ENCODE data around the gene KRTAP10-10.
"Not testable (repeated sequence)": the region's sequence is repeated elsewhere in the genome, so short reads cannot be mapped to it uniquely, and the experiment has no call there.

The KRTAP10-10 gene

GRCh38 chr21:44627181-44627822 is 9.9 kb upstream of the KRTAP10-10 start:
- not testable (repeated sequence) for DNase-seq

DNA sequence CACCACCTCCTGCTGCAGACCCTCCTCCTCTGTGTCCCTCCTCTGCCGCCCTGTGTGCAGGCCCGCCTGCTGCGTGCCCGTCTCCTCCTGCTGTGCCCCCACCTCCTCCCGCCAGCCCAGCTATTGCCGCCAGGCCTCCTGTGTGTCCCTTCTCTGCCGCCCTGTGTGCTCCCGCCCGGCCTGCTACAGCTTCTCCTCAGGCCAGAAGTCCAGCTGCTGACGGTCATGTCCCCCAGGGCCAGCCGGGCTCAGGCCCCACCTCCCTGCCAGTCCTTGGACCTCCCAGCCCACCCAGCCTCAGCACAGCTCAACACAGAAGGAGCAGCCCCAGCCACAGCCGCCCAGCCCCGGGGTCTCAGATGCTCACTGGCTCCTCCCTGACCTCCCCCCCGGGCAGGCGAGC is 9.3 kb upstream of the KRTAP10-10 start:
- DNase-seq, result not testable (repeated sequence)

- no peak for DNase-seq
These were observed 8.3 kb upstream of the KRTAP10-10 start for GRCh38 chr21:44628707-44629391.

DNA sequence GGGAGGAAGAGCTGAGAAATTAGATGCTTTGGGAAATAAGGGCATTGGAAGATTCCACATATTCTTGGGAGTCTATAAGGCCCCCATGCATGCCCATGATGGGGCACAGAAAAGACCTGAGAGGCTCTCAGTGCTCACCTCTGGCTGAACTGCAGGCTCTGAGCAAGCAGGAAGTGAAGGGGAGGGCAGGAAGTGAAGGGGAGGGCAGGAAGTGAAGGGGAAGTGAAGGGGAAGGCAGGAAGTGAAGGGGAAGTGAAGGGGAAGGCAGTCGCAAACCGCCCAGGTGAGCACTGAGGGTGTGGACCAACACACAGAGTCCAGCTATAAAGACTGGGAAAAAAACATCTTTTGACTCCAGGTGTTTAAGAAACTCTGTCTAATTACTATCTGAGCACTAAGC is 6.7 kb upstream of the KRTAP10-10 start:
- peak; percentile 12 for DNase-seq

DNA sequence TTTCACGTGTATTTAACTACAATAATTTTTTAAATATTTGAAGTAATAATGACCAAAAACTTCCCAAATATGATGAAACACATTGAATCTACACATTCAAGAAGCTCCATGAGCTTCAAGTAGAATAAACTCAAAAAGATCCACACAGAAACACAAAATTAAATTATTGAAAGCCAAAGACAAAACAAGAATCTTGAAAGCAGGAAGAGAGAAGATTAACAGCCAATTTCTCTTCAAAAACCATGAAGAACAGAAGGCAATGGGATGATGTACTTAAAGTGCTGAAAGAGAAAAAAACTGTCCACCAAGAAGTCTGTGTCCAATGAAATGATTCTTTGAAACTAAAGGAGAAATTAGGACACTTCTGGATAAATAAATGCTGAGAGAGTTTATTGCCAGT is 5.1 kb upstream of the KRTAP10-10 start:
- DNase-seq, result no peak

GRCh38 chr21:44636209-44637017 is 743 bp upstream of the KRTAP10-10 start:
- DNase-seq, result no peak

DNA sequence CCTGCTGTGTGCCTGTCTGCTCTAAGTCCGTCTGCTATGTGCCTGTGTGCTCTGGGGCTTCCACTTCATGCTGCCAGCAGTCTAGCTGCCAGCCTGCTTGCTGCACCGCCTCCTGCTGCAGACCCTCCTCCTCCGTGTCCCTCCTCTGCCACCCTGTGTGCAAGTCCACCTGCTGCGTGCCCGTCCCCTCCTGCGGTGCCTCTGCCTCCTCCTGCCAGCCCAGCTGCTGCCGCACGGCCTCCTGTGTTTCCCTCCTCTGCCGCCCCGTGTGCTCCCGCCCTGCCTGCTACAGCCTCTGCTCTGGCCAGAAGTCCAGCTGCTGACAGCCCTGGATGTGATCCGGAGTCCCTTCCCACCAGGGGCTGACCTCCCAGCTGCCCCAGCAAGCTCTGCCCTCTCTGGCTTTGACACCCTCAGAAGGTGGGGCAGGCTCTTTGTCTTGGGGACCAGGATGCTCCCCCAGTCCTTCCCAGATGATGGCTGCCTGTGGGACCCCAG is 744 bp downstream of the KRTAP10-10 start:
- DNase-seq, result not testable (repeated sequence)

DNA sequence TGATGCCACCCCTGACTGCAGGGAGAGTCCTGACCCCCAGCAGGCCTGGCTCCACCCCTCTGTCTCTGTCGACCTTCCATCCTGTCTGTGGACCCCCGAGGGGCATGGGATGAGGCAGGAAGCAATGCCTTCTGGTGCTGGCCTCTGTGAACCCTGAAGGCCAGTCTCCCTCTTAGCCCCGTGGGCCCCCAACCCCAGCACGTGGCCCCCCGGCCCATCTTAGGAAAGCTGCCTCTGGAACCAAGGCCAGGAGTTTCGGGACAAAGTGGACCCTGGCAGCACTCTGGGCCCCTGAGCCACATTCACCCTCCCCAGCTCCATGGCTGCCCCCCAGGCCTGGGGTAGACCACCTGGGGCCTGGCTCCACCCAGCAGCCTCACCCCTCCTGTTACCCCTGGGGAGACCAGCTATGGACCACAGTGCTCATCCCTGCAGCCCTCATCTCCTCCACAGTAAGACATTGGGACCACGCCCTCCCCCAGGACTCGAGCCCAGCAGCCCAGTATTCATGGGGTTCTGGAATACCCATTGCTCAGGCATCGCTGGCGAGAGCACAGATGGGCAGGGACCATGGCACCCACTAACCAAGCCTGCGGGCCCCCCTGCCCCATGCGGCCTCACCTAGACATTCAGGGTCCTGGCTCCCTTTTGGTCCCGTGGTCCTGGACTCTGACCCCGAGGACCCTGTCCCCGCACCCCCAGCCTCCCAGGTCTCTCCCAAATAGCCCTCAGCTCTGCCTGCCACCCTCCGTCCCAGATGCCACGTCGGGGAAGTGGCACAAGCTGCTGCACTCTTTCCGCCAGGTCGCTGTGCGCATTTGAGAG is 1.6 kb downstream of the KRTAP10-10 start:
- not testable (repeated sequence) for DNase-seq

GRCh38 chr21:44639331-44639655 is 2.1 kb downstream of the KRTAP10-10 start:
- no peak for DNase-seq

DNA sequence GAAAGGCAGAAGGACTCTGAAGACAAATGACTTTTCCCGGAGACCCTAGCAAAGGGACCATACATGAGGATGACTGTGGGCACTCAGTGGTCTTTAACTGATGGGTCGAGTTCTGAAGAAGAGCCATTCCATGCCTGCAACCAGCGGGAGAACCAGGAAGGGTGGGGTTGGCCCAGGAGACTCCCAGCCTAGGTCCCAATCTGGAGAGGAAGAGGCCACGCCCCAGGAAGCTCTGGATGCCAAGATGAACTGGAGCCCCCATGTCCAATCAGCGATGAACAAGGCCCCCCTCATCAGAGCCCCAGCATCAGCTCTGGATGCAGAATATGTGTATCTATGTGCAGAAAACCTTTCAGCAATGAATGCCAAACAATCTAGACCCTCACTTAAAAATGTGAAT is 3.6 kb downstream of the KRTAP10-10 start:
- DNase-seq, result no peak

DNA sequence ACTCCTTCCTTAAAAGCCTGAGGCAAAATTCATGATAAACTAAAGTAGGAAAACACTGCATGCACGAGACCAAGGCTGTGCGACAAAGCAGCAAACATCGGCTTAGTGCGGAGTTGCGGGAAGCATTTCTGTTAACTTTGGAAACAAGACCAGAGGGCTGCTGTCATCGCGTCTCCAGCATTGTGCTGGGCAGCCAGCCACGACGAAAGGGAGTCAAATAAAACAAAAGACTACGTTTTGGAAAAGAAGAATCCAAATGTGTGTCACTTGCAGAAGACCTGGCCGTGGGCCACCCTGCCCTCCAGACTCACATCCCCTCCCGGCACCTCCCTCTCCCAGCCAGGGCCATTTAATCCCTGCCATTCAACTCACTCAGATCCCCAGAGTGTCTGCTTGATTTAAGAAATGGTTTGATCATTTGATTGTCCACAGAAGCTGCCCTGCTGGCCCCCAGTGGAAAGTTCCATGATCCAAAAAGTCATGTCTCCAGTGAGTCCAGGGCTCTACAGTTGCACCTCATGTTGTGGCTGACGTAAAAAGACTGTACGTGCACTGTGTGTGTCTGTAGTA is 6.7 kb downstream of the KRTAP10-10 start:
- no peak for DNase-seq

DNA sequence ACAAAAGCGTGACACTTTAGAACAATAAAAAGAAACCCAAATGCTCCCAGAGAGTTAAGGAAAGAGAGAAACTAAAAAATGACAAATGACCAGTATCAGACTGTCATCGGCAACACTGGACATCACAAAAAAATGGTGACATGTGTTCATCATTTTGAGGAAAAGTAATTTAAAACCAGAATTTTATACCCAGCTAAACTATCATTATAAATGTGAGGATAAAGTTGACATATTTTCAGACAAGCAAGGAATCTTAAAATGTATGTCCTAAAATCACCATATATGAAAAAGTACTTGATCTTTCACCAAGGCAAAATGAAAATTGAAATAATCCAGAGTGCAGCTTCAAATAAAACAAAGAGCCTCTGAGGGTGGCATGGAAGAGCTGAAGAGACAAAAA is 7.7 kb downstream of the KRTAP10-10 start:
- no peak for DNase-seq

DNA sequence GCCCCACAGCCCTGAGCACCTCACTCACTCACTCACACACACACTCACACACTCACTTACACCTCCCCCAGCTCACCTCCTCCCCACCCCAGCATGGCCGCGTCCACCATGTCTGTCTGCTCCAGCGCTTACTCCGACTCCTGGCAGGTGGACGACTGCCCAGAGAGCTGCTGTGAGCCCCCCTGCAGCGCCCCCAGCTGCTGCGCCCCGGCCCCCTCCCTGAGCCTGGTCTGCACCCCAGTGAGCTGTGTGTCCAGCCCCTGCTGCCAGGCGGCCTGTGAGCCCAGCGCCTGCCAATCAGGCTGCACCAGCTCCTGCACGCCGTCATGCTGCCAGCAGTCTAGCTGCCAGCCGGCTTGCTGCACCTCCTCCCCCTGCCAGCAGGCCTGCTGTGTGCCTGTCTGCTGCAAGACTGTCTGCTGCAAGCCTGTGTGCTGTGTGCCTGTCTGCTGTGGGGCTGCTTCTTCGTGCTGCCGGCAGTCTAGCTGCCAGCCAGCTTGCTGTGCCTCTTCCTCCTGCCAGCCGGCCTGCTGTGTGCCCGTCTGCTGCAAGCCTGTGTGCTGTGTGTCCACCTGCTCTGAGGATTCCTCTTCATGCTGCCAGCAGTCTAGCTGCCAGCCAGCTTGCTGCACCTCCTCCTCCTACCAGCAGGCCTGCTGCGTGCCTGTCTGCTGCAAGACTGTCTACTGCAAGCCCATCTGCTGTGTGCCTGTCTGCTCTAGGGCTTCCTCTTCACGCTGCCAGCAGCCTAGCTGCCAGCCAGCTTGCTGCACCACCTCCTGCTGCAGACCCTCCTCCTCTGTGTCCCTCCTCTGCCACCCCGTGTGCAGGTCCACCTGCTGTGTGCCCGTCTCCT is 9.4 kb downstream of the KRTAP10-10 start, which contains the start of gene KRTAP10-11:
KRTAP10-11 (plus strand) TSS at position 49 of the 856 bp plus-strand sequence; CDS start at position 94, 45 bp downstream.
- not testable (repeated sequence) for DNase-seq

DNA sequence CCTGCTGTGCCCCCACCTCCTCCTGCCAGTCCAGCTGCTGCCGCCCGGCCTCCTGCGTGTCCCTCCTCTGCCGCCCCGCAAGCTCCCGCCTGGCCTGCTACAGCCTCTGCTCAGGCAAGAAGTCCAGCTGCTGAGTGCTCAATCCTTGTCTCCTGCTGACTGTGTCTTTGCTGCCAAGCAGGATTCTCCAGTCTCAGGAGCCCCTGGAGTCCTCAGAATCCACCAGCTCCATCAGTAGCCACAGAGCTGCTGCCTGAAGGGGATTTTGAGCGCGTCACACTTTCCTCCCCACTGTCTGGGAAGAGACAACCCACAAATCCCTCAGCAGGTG is 10.0 kb downstream of the KRTAP10-10 start:
- no peak for DNase-seq

- DNase-seq, result no peak
These were observed 11.6 kb downstream of the KRTAP10-10 start for GRCh38 chr21:44648557-44649311.

- no peak for DNase-seq
These were observed 12.5 kb downstream of the KRTAP10-10 start for GRCh38 chr21:44649521-44650100.

DNA sequence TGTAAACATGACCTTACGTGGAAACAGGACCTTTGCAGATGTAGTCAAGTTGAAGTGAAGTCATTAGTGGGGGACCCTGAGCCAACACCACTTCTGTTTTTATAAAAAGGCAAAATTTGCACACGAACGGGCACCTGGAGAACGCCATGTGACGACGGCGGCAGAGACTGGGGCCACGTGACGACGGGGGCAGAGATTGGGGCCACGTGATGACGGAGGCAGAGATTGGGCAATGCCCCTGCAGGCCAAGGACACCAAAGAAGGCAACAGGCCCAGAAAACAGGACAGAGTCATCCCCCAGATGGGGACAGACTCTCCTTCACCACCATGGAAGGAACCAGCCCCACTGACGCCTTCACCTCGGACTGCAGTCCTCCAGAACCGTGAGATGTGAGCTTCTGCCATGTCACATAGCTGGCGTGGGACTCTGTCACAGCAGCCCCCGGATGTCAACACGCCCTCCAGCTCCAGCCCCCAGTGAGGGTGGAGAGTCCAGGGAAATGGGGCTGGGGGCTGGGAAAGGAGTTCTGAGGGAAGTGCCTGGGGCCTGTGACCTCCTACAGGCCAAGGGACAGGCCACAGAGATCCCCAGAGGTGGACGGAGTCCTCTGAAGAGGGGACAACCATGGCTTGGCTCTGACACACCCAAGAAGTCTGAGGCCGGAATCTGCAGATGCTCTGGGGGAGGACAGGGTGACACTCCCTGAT is 13.3 kb downstream of the KRTAP10-10 start:
- no peak for DNase-seq

GRCh38 chr21:44650973-44651675 is 14.0 kb downstream of the KRTAP10-10 start:
- no peak for DNase-seq

DNA sequence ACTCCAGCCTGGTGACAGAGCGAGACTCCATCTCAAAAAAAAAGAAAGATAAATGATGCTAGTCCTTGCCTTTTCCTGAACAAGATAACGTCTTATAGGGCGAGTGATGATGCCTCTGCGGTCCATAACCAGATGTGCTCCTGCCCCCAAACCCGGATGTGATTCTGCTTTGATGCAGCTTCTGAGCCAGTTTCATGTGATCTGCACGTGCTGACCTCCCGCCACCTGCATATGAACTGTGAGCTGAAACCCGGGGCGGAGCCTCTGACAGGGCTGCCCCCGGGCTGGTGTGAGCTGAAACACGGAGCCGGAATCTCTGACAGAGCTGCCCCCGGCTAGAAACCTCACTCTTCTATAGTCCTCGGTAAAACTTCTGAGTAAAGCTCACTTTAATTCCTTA is 16.0 kb downstream of the KRTAP10-10 start:
- DNase-seq, result no peak

Data from CD4-positive, alpha-beta T cell treated with Interleukin-12 subunit alpha and Interleukin-12 subunit beta, for 1 hour (primary cell).